NCI-H774 (cell line): ENCODE data around the gene CCDC57.
"Not testable (repeated sequence)": the region's sequence is repeated elsewhere in the genome, so short reads cannot be mapped to it uniquely, and the experiment has no call there.

Source experiments
- DNase-seq: peaks from one replicate; lab custom pipeline; 2025; lab: John Stamatoyannopoulos, UW

CCDC57 gene

GRCh38 chr17:82222816-82223215 lies 10.2 kb upstream of the CCDC57 start:
- DNase-seq = no peak

- no peak for DNase-seq
These were observed 8.8 kb upstream of the CCDC57 start for GRCh38 chr17:82221341-82221902.

GRCh38 chr17:82219753-82220709 lies 7.4 kb upstream of the CCDC57 start:
- no peak for DNase-seq

- no peak for DNase-seq
These were observed 6.4 kb upstream of the CCDC57 start for GRCh38 chr17:82219083-82219482.

- DNase-seq = no peak
These were observed 5.9 kb upstream of the CCDC57 start for GRCh38 chr17:82218349-82219075.

GRCh38 chr17:82217530-82218204 lies 5.0 kb upstream of the CCDC57 start:
- no peak for DNase-seq

- DNase-seq = no peak
These were observed 4.5 kb upstream of the CCDC57 start for GRCh38 chr17:82217120-82217529.

GRCh38 chr17:82216301-82217119 lies 3.9 kb upstream of the CCDC57 start:
- DNase-seq = no peak

GRCh38 chr17:82215972-82216300 lies 3.3 kb upstream of the CCDC57 start:
- DNase-seq = no peak

GRCh38 chr17:82215095-82215971 lies 2.7 kb upstream of the CCDC57 start:
- no peak for DNase-seq

GRCh38 chr17:82214012-82214628 lies 1.5 kb upstream of the CCDC57 start:
- no peak for DNase-seq

GRCh38 chr17:82213251-82214011 lies 789 bp upstream of the CCDC57 start:
- peak; percentile 39 for DNase-seq

GRCh38 chr17:82210655-82211054 lies 2.0 kb downstream of the CCDC57 start:
- DNase-seq = not testable (repeated sequence)

- peak; percentile 92 for DNase-seq
These were observed 6.7 kb downstream of the CCDC57 start for GRCh38 chr17:82205720-82206508.

- peak; percentile 75 for DNase-seq
These were observed 7.6 kb downstream of the CCDC57 start for GRCh38 chr17:82204831-82205719.

- no peak for DNase-seq
These were observed 8.7 kb downstream of the CCDC57 start for GRCh38 chr17:82203920-82204319.

GRCh38 chr17:82202981-82203380 lies 9.7 kb downstream of the CCDC57 start:
- DNase-seq = no peak
